H9 (cell line): Measurements from ENCODE around the gene DPAGT1. TPM values are rescaled to one million over a fixed set of nuclear protein-coding genes. Genes with fewer than 3 reads are reported as not detected.

Experiments
- DNase-seq: peaks from one replicate; pipeline ENCODE4 v3.0.0-alpha.2; 2017
- H2AFZ ChIP-seq: one replicate; pipeline ENCODE4 v1.6.1; 2013; ENCODE audit warnings: mild to moderate bottlenecking, low read length, control low read depth, moderate library complexity
- H2AK5ac ChIP-seq: 2 replicates; pipeline ENCODE4 v1.6.1; 2013; ENCODE audit warnings: low read length, control low read depth, mixed read lengths; ENCODE audit not compliant: insufficient read length
- H2BK120ac ChIP-seq: one replicate; pipeline ENCODE4 v1.6.1; 2013; ENCODE audit warnings: low read depth, mild to moderate bottlenecking, low read length, control low read depth, inconsistent platforms; ENCODE audit not compliant: poor library complexity, severe bottlenecking
- H2BK12ac ChIP-seq: 2 replicates; pipeline ENCODE4 v1.6.1; 2013; ENCODE audit warnings: low read length, control low read depth, mixed read lengths, low read depth; ENCODE audit not compliant: insufficient read length
- H2BK15ac ChIP-seq: 2 replicates; pipeline ENCODE4 v1.6.1; 2013; ENCODE audit warnings: low read depth, low read length, control low read depth
- H2BK20ac ChIP-seq: one replicate; pipeline ENCODE4 v1.6.1; 2013; ENCODE audit warnings: low read depth, mild to moderate bottlenecking, low read length, control low read depth, inconsistent platforms; ENCODE audit not compliant: poor library complexity, severe bottlenecking
- H2BK5ac ChIP-seq: 2 replicates; pipeline ENCODE4 v1.6.1; 2013; ENCODE audit warnings: low read length, control low read depth, mixed read lengths; ENCODE audit not compliant: insufficient read length
- H3K14ac ChIP-seq: 2 replicates; pipeline ENCODE4 v1.6.1; 2013; ENCODE audit warnings: low read length, control low read depth; ENCODE audit not compliant: insufficient read depth
- H3K18ac ChIP-seq: 2 replicates; pipeline ENCODE4 v1.6.1; 2013; ENCODE audit warnings: low read depth, mild to moderate bottlenecking, mixed read lengths, low read length, control low read depth; ENCODE audit not compliant: insufficient read length
- H3K23ac ChIP-seq: 2 replicates; pipeline ENCODE4 v1.6.1; 2013; ENCODE audit warnings: low read length, control low read depth, mixed read lengths, low read depth; ENCODE audit not compliant: insufficient read length
- H3K23me2 ChIP-seq: 2 replicates; pipeline ENCODE4 v1.6.1; 2013; ENCODE audit warnings: low read depth, mild to moderate bottlenecking, mixed read lengths, low read length, control low read depth; ENCODE audit not compliant: insufficient read length, poor library complexity, severe bottlenecking
- H3K27ac ChIP-seq: 2 replicates; pipeline ENCODE4 v1.5.1; 2013; ENCODE audit warnings: low read length, control low read depth, mixed read lengths, low read depth; ENCODE audit not compliant: insufficient read length
- H3K27me3 ChIP-seq: 2 replicates; pipeline ENCODE4 v1.6.1; 2013; ENCODE audit warnings: low read length, control low read depth, inconsistent platforms; ENCODE audit not compliant: insufficient read depth
- H3K4ac ChIP-seq: 2 replicates; pipeline ENCODE4 v1.6.1; 2013; ENCODE audit warnings: low read depth, mild to moderate bottlenecking, control low read depth, inconsistent platforms, low read length, moderate library complexity
- H3K4me1 ChIP-seq: 2 replicates; pipeline ENCODE4 v1.6.1; 2013; ENCODE audit warnings: low read length, control low read depth, inconsistent platforms; ENCODE audit not compliant: insufficient read depth
- H3K4me2 ChIP-seq: 2 replicates; pipeline ENCODE4 v1.6.1; 2013; ENCODE audit warnings: low read length, control low read depth, mixed read lengths; ENCODE audit not compliant: insufficient read length, insufficient read depth
- H3K56ac ChIP-seq: 2 replicates; pipeline ENCODE4 v1.6.1; 2013; ENCODE audit warnings: low read depth, mild to moderate bottlenecking, mixed read lengths, low read length, control low read depth; ENCODE audit not compliant: insufficient read length
- H3K79me1 ChIP-seq: 2 replicates; pipeline ENCODE4 v1.6.1; 2013; ENCODE audit warnings: low read depth, mild to moderate bottlenecking, moderate library complexity, low read length, control low read depth, inconsistent platforms; ENCODE audit not compliant: insufficient read depth, poor library complexity, severe bottlenecking
- H3K79me2 ChIP-seq: 2 replicates; pipeline ENCODE4 v1.6.1; 2013; ENCODE audit warnings: low read length, control low read depth, inconsistent platforms; ENCODE audit not compliant: insufficient read depth
- H3K9ac ChIP-seq: 2 replicates; pipeline ENCODE4 v1.6.1; 2013; ENCODE audit warnings: low read length, control low read depth, mixed read lengths; ENCODE audit not compliant: insufficient read length; ENCODE audit errors: extremely low read depth
- H3K9me3 ChIP-seq: one replicate; pipeline ENCODE4 v1.6.1; 2013; ENCODE audit warnings: low read depth, low read length, inconsistent platforms; ENCODE audit not compliant: control insufficient read depth
- H3T11ph ChIP-seq: one replicate; pipeline ENCODE4 v1.6.1; 2013; ENCODE audit warnings: mild to moderate bottlenecking, low read length, control low read depth, inconsistent platforms
- H4K20me1 ChIP-seq: one replicate; pipeline ENCODE4 v1.6.1; 2013; ENCODE audit not compliant: control insufficient read depth, insufficient read length, insufficient read depth
- H4K5ac ChIP-seq: 2 replicates; pipeline ENCODE4 v1.6.1; 2013; ENCODE audit warnings: low read depth, mild to moderate bottlenecking, mixed read lengths, low read length, control low read depth; ENCODE audit not compliant: insufficient read length
- H4K8ac ChIP-seq: replicated peaks from 2 replicates; pipeline ENCODE4 v1.6.1; 2013; ENCODE audit warnings: low read length, control low read depth, mixed read lengths, low read depth; ENCODE audit not compliant: insufficient read length
- H4K91ac ChIP-seq: 2 replicates; pipeline ENCODE4 v1.6.1; 2013; ENCODE audit warnings: low read depth, mild to moderate bottlenecking, moderate library complexity, mixed read lengths, low read length, control low read depth; ENCODE audit not compliant: insufficient read length
- H3K27ac Mint-ChIP-seq, 3 experiments: 2 replicates in 2 of 3; 3 replicates in 1 of 3; pipeline ENCODE4 v1.8.0; 2020 to 2021; ENCODE audit warnings: mixed read lengths in 3 of 3, mild to moderate bottlenecking in 1 of 3, moderate library complexity in 1 of 3
- H3K27me3 Mint-ChIP-seq: 2 replicates; pipeline ENCODE4 v1.8.0; 2021; ENCODE audit warnings: low read depth, mild to moderate bottlenecking, moderate library complexity, mixed read lengths
- H3K36me3 Mint-ChIP-seq, 3 experiments: 2 replicates in 2 of 3; 3 replicates in 1 of 3; pipeline ENCODE4 v1.8.0; 2020 to 2021; ENCODE audit warnings: low read depth in 3 of 3, mixed read lengths in 3 of 3; ENCODE audit not compliant: insufficient read depth in 1 of 3
- H3K4me1 Mint-ChIP-seq, 2 experiments: 2 replicates each; pipeline ENCODE4 v1.8.0; 2020; ENCODE audit warnings: mixed read lengths in 2 of 2
- H3K4me3 Mint-ChIP-seq, 2 experiments: 2 replicates in 1 of 2; 3 replicates in 1 of 2; pipeline ENCODE4 v1.8.0; 2020 to 2021; ENCODE audit warnings: mild to moderate bottlenecking in 2 of 2, mixed read lengths in 2 of 2, moderate library complexity in 1 of 2
- H3K9me3 Mint-ChIP-seq, 2 experiments: 2 replicates in 1 of 2; 3 replicates in 1 of 2; pipeline ENCODE4 v1.8.0; 2020; ENCODE audit warnings: mild to moderate bottlenecking in 2 of 2, mixed read lengths in 2 of 2, moderate library complexity in 1 of 2
- CTCF ChIP-seq: fragments of 200-600 bp; sonication (generic); conservative IDR thresholded peaks from 3 replicates; pipeline ENCODE4 v1.8.0; 2021; ENCODE audit warnings: antibody characterized with exemption, mild to moderate bottlenecking
- WGBS: extraction: QIAGEN DNeasy Blood & Tissue Kit; methylation state at CpG from one replicate; pipeline ENCODE4 v1.1.7; 2013; ENCODE audit warnings: missing lambda C conversion rate, low lambda C conversion rate, mixed read lengths; ENCODE audit not compliant: insufficient read length; ENCODE audit errors: extremely low coverage; 5-methylcytosine and 5-hydroxymethylcytosine counted together
- total RNA-seq: library from RNA; stranded (reverse); gene quantifications from 2 replicates; pipeline ENCODE4 v1.2.1, GENCODE V29; 2021

The DPAGT1 gene
- total RNA-seq, 1 experiment from 2014 or later, result 43.6 TPM

GRCh38 chr11:119062779-119063178 lies 38.9 kb downstream of the DPAGT1 start:
- no peak for DNase-seq
- Histone ChIP-seq H3K79me2 (no peaks in the 10 kb centered on the region), H3T11ph (no peak overlapping the region), H2BK5ac (no peak overlapping the region), H2BK20ac (no peak overlapping the region), H3K23me2 (peaks cover 3% of the 10 kb centered on the region), H3K79me1 (no peaks in the 10 kb centered on the region), H2AK5ac (no peak overlapping the region), H3K14ac (no peak overlapping the region), H3K27me3 (no peaks in the 10 kb centered on the region), H3K23ac (no peak overlapping the region), H2BK120ac (no peak overlapping the region), H2BK15ac (no peak overlapping the region), H3K4me1 (no peaks in the 10 kb centered on the region), H3K4ac (no peak overlapping the region), H3K4me2 (no peak overlapping the region), H2BK12ac (no peak overlapping the region), H2AFZ (no peak overlapping the region), H4K5ac (no peak overlapping the region), H4K91ac (no peak overlapping the region), H3K27ac (no peak overlapping the region), H4K20me1 (no peaks in the 10 kb centered on the region), H4K8ac (no peak overlapping the region), H3K56ac (no peak overlapping the region), H3K18ac (no peak overlapping the region), H3K9ac (no peak overlapping the region), H3K9me3 (no peaks in the 10 kb centered on the region)
- no CpG with 5 or more reads among the region's 5 CpGs for WGBS
- no peak for TF ChIP-seq CTCF
- no peaks in the 10 kb centered on the region for H3K27me3 Mint-ChIP-seq
- H3K36me3 Mint-ChIP-seq, result peaks cover 2 to 6% (median 4%) of the 10 kb centered on the region in 3 experiments; a peak in 5 of 7 replicates
- no peak overlapping the region for H3K4me3 Mint-ChIP-seq
- H3K9me3 Mint-ChIP-seq, result peaks cover 0 to 2% of the 10 kb centered on the region in 2 experiments; a peak in 3 of 5 replicates
- H3K27ac Mint-ChIP-seq, result no peak overlapping the region
- peaks cover 8 to 13% of the 10 kb centered on the region in 2 experiments for H3K4me1 Mint-ChIP-seq
